Suprapubic skin (tissue), 3 donors: ENCODE data around the gene STAT1.

Experiments
- CTCF ChIP-seq, 2 donors: fragments of 200-600 bp in 1 of 2; fragments of 450-650 bp in 1 of 2; sonication (generic) in 1 of 2; IDR thresholded peaks; one replicate each; pipeline ENCODE4 v1.5.1; 2016 to 2019; ENCODE audit warnings: antibody characterized with exemption in 2 of 2, mild to moderate bottlenecking in 1 of 2, moderate library complexity in 1 of 2
- POLR2A ChIP-seq, 2 donors: fragments of 450-650 bp; IDR thresholded peaks; one replicate each; pipeline ENCODE4 v1.6.1; 2017; ENCODE audit warnings: antibody characterized with exemption in 2 of 2, mild to moderate bottlenecking in 2 of 2, moderate library complexity in 2 of 2

- TF ChIP-seq CTCF (IDR thresholded peaks at IDR 0.05) = no peak
- TF ChIP-seq POLR2A (IDR thresholded peaks at IDR 0.05) = no peak
Observed at GRCh38 chr2:191001032-191001431, 12.9 kb downstream of the STAT1 start.
